ENCODE measurements around the gene MROH7. TPM values are rescaled to one million over a fixed set of nuclear protein-coding genes. Genes with fewer than 3 reads are reported as not detected.

MROH7 gene
- polyA plus RNA-seq, 3 donors, result 1.1 TPM; not detected in 2

GRCh38 chr1:54619749-54620148 lies 21.8 kb upstream of the MROH7 start:
- Mint-ChIP-seq H3K27ac (peak overlapping the region in 2 of 7 donors; percentile 3 to 60), H3K36me3 (no peaks in the 10 kb centered on the region), H3K4me3 (no peak overlapping the region), H3K4me1 (peaks cover 2% of the 10 kb centered on the region), H3K27me3 (ENCODE audit: low read depth in 3 of 3) (peaks cover 2 to 4% (median 3%) of the 10 kb centered on the region in 3 donors), H3K9me3 (peaks cover 0 to 3% (median 0%) of the 10 kb centered on the region in 7 donors)
- TF ChIP-seq CTCF (IDR thresholded peaks at IDR 0.05), result no peak
- Histone ChIP-seq H3K79me2 (ENCODE audit: insufficient read depth, low read length) (no peaks in the 10 kb centered on the region), H4K20me1 (ENCODE audit: insufficient read depth, low read length) (no peaks in the 10 kb centered on the region), H3K27me3 (ENCODE audit: control insufficient read depth in 2 of 2, insufficient read depth in 2 of 2, low read length in 2 of 2) (no peaks in the 10 kb centered on the region), H3K4me2 (replicated peaks; ENCODE audit: extremely low read depth, low read length, poor library complexity, severe bottlenecking) (no peak overlapping the region), H2AFZ (ENCODE audit: insufficient read depth, low read depth, low read length, poor library complexity, severe bottlenecking) (no peak overlapping the region), H3K4me3 (replicated peaks in 1 of 3; ENCODE audit: low read depth in 2 of 3, low read length in 3 of 3) (no peak overlapping the region), H3K9me3 (replicated peaks in 1 of 2; ENCODE audit: control insufficient read depth in 1 of 2, insufficient read depth in 1 of 2, low read length in 2 of 2) (no peaks in the 10 kb centered on the region), H3K27ac (ENCODE audit: low read depth in 1 of 2, low read length in 2 of 2) (no peak overlapping the region), H3K4me1 (ENCODE audit: control insufficient read depth in 1 of 2, insufficient read depth in 2 of 2, low read length in 2 of 2) (no peaks in the 10 kb centered on the region), H3K9ac (ENCODE audit: insufficient read depth, low read length, poor library complexity, severe bottlenecking) (no peak overlapping the region), H3K36me3 (replicated peaks in 1 of 2; ENCODE audit: control insufficient read depth in 1 of 2, insufficient read depth in 2 of 2, low read length in 2 of 2) (no peaks in the 10 kb centered on the region)
- no peak for DNase-seq
- intact Hi-C loops (cut with micrococcal nuclease), result no loop called here
- WGBS (ENCODE audit: insufficient coverage), result 89% methylated on average over 8 of the region's 8 CpGs

- 92% methylated on average over 16 of the region's 18 CpGs for WGBS (ENCODE audit: insufficient coverage)
- H3K4me2 ChIP-seq (replicated peaks; ENCODE audit: extremely low read depth, low read length, poor library complexity, severe bottlenecking), result no peak within 1 kb of the TSS
- no peaks in the 10 kb centered on the region for H3K79me2 ChIP-seq (ENCODE audit: insufficient read depth, low read length)
- no peak within 1 kb of the TSS for H3K27ac ChIP-seq (ENCODE audit: low read depth in 1 of 2, low read length in 2 of 2)
- H3K4me1 ChIP-seq (ENCODE audit: control insufficient read depth in 1 of 2, insufficient read depth in 2 of 2, low read length in 2 of 2), result no peaks in the 10 kb centered on the region
- no peaks in the 10 kb centered on the region for H3K4me1 Mint-ChIP-seq
- no peaks in the 10 kb centered on the region for H3K9me3 ChIP-seq (replicated peaks in 1 of 2; ENCODE audit: control insufficient read depth in 1 of 2, insufficient read depth in 1 of 2, low read length in 2 of 2)
- peak within 1 kb of the TSS in 1 of 7 donors; percentile 66 for H3K27ac Mint-ChIP-seq
- TF ChIP-seq CTCF (IDR thresholded peaks at IDR 0.05), result no peak
- H3K36me3 Mint-ChIP-seq, result no peaks in the 10 kb centered on the region
- no peaks in the 10 kb centered on the region for H3K27me3 ChIP-seq (ENCODE audit: control insufficient read depth in 2 of 2, insufficient read depth in 2 of 2, low read length in 2 of 2)
- no peak for DNase-seq
- H3K9ac ChIP-seq (ENCODE audit: insufficient read depth, low read length, poor library complexity, severe bottlenecking), result no peak within 1 kb of the TSS
- peaks cover 3 to 5% (median 3%) of the 10 kb centered on the region in 3 donors for H3K27me3 Mint-ChIP-seq (ENCODE audit: low read depth in 3 of 3)
- H3K9me3 Mint-ChIP-seq, result peaks cover 0 to 3% (median 0%) of the 10 kb centered on the region in 7 donors
- no peak within 1 kb of the TSS for H3K4me3 ChIP-seq (replicated peaks in 1 of 3; ENCODE audit: low read depth in 2 of 3, low read length in 3 of 3)
- H3K36me3 ChIP-seq (replicated peaks in 1 of 2; ENCODE audit: control insufficient read depth in 1 of 2, insufficient read depth in 2 of 2, low read length in 2 of 2), result no peaks in the 10 kb centered on the region
- H4K20me1 ChIP-seq (ENCODE audit: insufficient read depth, low read length), result no peaks in the 10 kb centered on the region
- intact Hi-C loops (cut with micrococcal nuclease), result no loop called here
- no peak within 1 kb of the TSS for H3K4me3 Mint-ChIP-seq
- H2AFZ ChIP-seq (ENCODE audit: insufficient read depth, low read depth, low read length, poor library complexity, severe bottlenecking), result no peak within 1 kb of the TSS
Measured at GRCh38 chr1:54623216-54624007, 18.2 kb upstream of the MROH7 start, which contains the start of gene FAM151A. Gene FAM151A (minus strand): TSS chr1:54623525. CDS start chr1:54623395, 130 bp downstream.
